BE2C (cell line): ENCODE data around the gene PDGFB.

Experiments used
- DNase-seq: peaks from one replicate; pipeline ENCODE4 v3.0.0-alpha.2; 2020
- H3K27me3 ChIP-seq: fragments of 250-450 bp; sonication (Bioruptor Pico); 2 replicates; pipeline ENCODE4 v1.5.1; 2020; ENCODE audit warnings: mild to moderate bottlenecking
- H3K36me3 ChIP-seq: fragments of 250-450 bp; sonication (Bioruptor Pico); 2 replicates; pipeline ENCODE4 v1.5.1; 2020; ENCODE audit warnings: mild to moderate bottlenecking
- H3K4me1 ChIP-seq: fragments of 250-450 bp; sonication (Bioruptor Pico); 2 replicates; pipeline ENCODE4 v1.5.1; 2020
- H3K4me3 ChIP-seq: 2 replicates; pipeline ENCODE4 v1.5.1; 2011; ENCODE audit warnings: low read depth, low read length
- H3K9me3 ChIP-seq: fragments of 250-450 bp; sonication (Bioruptor Pico); 2 replicates; pipeline ENCODE4 v1.5.1; 2020
- CTCF ChIP-seq: IDR thresholded peaks from 2 replicates; pipeline ENCODE4 v1.5.1; 2012; ENCODE audit warnings: mild to moderate bottlenecking, low read depth, low read length

The PDGFB gene

GRCh38 chr22:39279170-39279850 is 34.5 kb upstream of the PDGFB start:
- H3K36me3 ChIP-seq, result no peaks in the 10 kb centered on the region
- TF ChIP-seq CTCF, result no peak
- H3K9me3 ChIP-seq, result no peaks in the 10 kb centered on the region; the same call in 1 of the 2 replicates
- no peak overlapping the region for H3K4me3 ChIP-seq
- DNase-seq, result no peak
- H3K27me3 ChIP-seq, result no peaks in the 10 kb centered on the region
- H3K4me1 ChIP-seq, result no peaks in the 10 kb centered on the region

- no peaks in the 10 kb centered on the region; the same call in 1 of the 2 replicates for H3K9me3 ChIP-seq
- DNase-seq, result no peak
- TF ChIP-seq CTCF, result no peak
Measured at GRCh38 chr22:39278040-39278439, 33.3 kb upstream of the PDGFB start.

GRCh38 chr22:39277142-39277607 is 32.4 kb upstream of the PDGFB start:
- no peaks in the 10 kb centered on the region; the same call in 1 of the 2 replicates for H3K9me3 ChIP-seq
- DNase-seq, result no peak
- H3K4me1 ChIP-seq, result no peaks in the 10 kb centered on the region
- TF ChIP-seq CTCF, result no peak
- no peak overlapping the region for H3K4me3 ChIP-seq
- no peaks in the 10 kb centered on the region for H3K36me3 ChIP-seq
- H3K27me3 ChIP-seq, result no peaks in the 10 kb centered on the region

More at GRCh38 chr22:39278040-39278439, 33.3 kb upstream of the PDGFB start:
- Histone ChIP-seq H3K4me1 (no peaks in the 10 kb centered on the region), H3K36me3 (no peaks in the 10 kb centered on the region), H3K27me3 (no peaks in the 10 kb centered on the region), H3K4me3 (no peak overlapping the region)

- TF ChIP-seq CTCF, result no peak
- Histone ChIP-seq H3K9me3 (no peaks in the 10 kb centered on the region; the same call in 1 of the 2 replicates), H3K4me1 (no peaks in the 10 kb centered on the region), H3K4me3 (no peak overlapping the region), H3K36me3 (no peaks in the 10 kb centered on the region), H3K27me3 (no peaks in the 10 kb centered on the region)
- no peak for DNase-seq
Measured at GRCh38 chr22:39276440-39277141, 31.8 kb upstream of the PDGFB start.

GRCh38 chr22:39275814-39276439 is 31.1 kb upstream of the PDGFB start:
- no peak overlapping the region for H3K4me3 ChIP-seq
- no peaks in the 10 kb centered on the region; the same call in 1 of the 2 replicates for H3K9me3 ChIP-seq
- no peak for DNase-seq
- H3K36me3 ChIP-seq, result no peaks in the 10 kb centered on the region
- no peaks in the 10 kb centered on the region for H3K4me1 ChIP-seq
- TF ChIP-seq CTCF, result no peak
- H3K27me3 ChIP-seq, result no peaks in the 10 kb centered on the region
